HUDEP-2 (cell line): ENCODE measurements around the gene CREB3L1.

Experiments used
- DNase-seq, 76 experiments: peaks; one replicate each; lab custom pipeline; 2025; ENCODE audit not compliant: unreplicated experiment in 76 of 76; lab: John Stamatoyannopoulos, UW

Gene CREB3L1

GRCh38 chr11:46361283-46362155, 84.1 kb downstream of the CREB3L1 start:
- peak in 57 of 76 experiments; percentile 12 to 75 (median 44) for DNase-seq

DNA sequence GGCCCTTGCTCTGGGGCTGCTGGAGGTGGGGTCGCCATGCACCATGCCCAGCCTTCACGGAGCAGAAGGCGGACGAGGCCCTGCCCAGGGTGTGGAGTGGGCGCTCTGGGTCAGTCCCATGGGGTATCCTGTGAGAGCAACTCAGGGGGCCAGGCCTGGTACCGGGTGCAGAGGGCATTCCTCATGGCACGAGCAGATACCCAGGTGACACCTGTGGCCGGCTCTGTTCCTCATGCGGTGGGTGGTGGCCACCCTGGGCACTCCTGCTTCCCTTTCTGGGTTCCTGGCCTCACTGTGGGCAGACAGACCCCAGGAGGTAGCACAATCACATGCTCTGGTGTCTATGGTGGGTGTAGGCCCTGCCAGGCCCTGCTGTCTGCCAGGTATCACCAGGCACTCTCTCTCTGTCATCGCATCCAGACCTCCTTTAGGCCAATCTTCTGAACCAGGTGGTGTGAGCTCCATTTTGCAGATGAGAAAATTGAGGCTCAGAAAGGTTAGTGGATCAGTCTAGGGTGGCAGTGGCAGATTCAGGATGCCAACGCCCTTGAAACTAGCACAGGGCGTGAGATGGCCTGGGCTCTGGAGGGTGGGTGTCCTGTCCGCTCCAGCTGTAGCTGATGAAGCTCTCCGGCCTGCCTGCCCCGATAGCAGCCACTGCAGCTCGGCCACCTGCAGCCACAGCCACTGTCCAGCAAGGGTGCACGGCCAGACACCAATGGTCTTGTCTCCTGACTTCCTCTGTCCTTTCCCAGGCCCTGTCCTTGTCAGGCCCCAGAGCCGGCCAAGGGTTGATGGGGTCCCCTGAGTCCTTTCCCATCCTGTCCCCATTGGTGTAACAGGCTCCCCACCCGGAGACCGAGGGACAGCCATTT, 84.9 kb downstream of the CREB3L1 start:
- DNase-seq, result no peak

- no peak for DNase-seq
These were observed 85.6 kb downstream of the CREB3L1 start for GRCh38 chr11:46363031-46363407.

DNA sequence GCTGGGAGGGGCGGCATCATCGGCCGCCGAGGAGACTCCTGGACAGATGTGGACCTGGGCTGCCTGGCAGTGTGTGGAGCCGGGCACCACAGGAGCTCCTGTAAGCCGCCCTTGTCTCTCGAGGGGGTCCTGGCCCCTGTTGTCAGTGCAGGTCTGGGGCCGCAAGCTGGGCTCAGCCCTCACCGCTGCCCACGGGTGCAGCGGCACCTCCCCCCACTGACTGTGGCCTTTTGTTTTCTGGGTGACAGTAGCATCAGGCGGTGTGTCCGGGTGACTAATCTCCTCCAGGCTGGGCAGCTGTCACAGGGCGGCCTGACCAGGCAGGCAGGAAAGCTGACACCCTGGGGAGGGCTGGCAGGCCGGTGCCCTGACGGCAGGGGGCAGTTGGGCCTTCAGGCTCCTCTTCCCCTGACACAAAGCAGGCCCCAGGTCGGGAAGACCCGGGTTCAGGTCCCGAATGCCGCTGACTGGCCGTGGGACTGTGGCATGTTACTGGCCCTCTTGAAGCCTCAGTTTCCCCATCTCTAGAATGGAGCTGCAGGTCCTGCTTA, 86.1 kb downstream of the CREB3L1 start:
- peak in 15 of 76 experiments; percentile 5 to 43 (median 20) for DNase-seq

GRCh38 chr11:46364056-46364455, 86.6 kb downstream of the CREB3L1 start:
- no peak for DNase-seq

GRCh38 chr11:46364791-46365190, 87.3 kb downstream of the CREB3L1 start:
- no peak for DNase-seq

GRCh38 chr11:46366260-46366659, 88.8 kb downstream of the CREB3L1 start:
- no peak for DNase-seq

- no peak for DNase-seq
These were observed 89.2 kb downstream of the CREB3L1 start for GRCh38 chr11:46366661-46367161.

DNA sequence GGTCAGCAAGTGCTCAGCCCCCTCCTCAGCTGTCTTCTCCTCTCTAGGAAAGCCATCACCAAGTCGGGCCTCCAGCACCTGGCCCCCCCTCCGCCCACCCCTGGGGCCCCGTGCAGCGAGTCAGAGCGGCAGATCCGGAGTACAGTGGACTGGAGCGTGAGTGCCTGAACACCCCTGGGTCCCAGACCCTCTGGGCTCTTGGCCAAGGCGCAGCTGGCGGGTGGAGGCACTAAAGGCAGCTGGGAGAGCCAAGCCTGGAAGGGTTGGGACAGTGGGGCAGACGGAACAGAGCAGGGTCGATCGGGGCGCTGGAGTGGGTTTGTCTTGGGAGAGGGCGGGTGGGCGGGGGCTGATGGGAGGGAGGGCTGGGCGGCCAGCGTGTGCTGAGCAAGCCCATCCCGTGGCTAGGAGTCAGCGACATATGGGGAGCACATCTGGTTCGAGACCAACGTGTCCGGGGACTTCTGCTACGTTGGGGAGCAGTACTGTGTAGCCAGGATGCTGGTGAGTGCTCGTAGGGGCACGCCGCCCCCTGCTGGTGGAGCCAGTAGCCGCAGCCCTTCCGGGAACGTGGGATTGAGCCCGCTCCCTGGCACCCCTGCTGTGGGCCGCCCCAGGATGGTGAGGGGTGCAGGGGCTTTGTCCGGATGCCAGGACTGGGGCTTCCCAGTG, 89.9 kb downstream of the CREB3L1 start:
- DNase-seq, result peak in 46 of 76 experiments; percentile 15 to 55 (median 28)

- DNase-seq, result no peak
These were observed 90.4 kb downstream of the CREB3L1 start for GRCh38 chr11:46367916-46368267.

DNA sequence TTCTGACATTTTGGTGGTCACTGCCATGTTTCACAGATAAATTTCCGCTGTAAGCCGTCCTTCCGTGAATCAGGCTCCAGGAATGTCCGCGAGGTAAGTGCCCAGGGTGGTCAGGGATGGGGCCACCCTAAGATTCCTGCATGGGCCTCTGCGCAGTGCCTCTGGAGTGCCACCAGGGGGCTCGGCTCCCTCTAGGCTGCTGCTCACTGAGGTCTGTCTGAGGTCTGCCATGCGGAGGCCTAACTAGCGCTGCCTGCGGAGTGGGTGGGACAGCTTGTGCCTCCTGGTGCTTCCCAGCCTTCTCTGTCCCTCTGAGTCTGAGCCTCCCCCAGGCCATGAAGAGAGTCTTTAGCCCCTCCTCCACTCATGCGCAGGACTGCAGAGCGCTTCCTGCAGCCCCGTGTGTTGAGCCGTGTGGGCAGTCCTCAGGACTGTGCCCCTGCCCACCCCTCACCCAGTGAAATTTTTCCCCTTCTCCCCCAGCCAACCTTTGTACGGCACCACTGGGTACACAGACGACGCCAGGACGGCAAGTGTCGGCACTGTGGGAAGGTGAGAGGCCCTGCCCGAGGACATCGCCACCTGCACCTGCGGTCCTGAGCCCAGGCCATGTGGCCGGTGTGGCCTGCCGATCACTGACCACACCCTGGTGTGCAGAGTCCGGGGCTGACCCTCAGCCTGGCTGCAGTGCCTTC, 92.1 kb downstream of the CREB3L1 start:
- peak in 59 of 76 experiments; percentile 11 to 73 (median 42) for DNase-seq

- DNase-seq, result no peak
These were observed 92.8 kb downstream of the CREB3L1 start for GRCh38 chr11:46370253-46370652.
